ENCODE data around the gene ASTN1.

The ASTN1 gene

DNA sequence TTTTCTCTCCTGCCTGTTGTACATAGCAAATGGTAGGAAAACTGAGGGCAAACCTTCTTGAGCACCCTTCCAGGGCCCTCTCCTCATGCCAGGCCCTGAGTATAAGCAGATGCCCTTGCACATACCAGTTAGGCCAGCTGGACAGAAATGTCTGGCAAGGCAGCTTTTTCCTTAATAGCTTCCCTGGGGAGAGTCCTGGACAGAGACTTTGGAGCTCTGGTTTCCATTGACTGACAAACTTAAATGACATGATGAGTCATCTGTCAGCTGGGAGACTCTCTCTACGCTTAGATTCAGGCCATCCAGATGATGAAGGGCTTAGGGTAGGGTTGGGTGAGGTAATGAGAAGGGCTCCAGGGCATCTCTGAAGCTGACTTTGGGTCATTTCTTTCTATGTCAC lies 317.5 kb downstream of the ASTN1 start:
- Histone ChIP-seq H3K9ac (ENCODE audit: low read depth, low read length) (no peak overlapping the region), H3K27ac (ENCODE audit: low read depth, low read length) (no peak overlapping the region), H3K4me3 (ENCODE audit: low read length) (no peak overlapping the region), H3K4me1 (ENCODE audit: insufficient read depth, low read length) (no peaks in the 10 kb centered on the region), H3K27me3 (ENCODE audit: insufficient read depth, low read length) (no peaks in the 10 kb centered on the region), H3K36me3 (ENCODE audit: insufficient read depth, low read length) (no peaks in the 10 kb centered on the region), H3K9me3 (ENCODE audit: insufficient read depth, low read depth, low read length) (no peaks in the 10 kb centered on the region)
- 89% methylated on average over 1 of the region's 1 CpG for WGBS

DNA sequence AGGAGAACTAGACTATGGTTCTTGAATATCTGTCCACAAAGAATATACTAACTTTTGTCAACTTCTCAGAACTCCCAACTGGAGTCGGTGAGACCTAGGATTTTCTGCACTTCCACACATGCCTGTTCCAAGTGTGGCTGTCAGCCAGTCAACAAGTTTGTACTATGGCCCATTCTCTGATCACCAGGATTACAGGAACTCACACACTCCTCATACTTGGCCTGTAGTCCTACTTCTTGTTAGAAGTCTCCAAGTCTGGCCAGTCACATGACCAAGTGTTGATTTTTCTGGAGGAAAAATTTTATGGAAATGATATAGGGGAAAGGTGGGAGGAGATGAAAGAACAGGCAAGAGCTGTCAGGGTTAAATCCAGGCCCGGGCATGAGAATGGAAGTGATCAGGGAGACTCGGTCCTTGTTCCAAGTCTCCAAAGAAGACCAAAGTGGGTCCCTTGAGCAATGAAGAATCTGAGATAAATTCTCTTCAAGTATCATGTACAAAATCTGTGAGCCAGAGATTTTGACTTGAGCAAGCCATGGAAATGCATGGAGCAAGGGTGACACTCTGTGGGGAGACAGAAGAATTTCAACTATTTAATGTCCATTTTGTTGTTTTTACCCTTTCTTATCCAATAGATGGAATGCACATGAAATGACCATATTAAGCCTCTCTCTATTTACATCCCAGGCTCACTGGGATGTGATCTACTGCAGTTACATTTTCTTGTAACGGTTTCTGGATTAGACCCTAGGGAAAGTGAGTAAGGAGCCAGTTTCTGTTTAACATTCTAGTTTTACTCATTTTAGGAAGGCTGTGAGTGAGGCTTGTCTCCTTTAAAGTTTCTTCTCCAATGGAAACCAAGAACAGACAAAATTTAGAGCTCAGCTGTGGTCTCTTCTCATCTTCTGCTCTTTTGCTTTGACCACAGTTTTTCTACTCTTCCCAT lies 320.9 kb downstream of the ASTN1 start:
- Histone ChIP-seq H3K4me1 (ENCODE audit: insufficient read depth, low read length) (no peaks in the 10 kb centered on the region), H3K9ac (ENCODE audit: low read depth, low read length) (no peak overlapping the region), H3K27me3 (ENCODE audit: insufficient read depth, low read length) (no peaks in the 10 kb centered on the region), H3K27ac (ENCODE audit: low read depth, low read length) (no peak overlapping the region), H3K36me3 (ENCODE audit: insufficient read depth, low read length) (no peaks in the 10 kb centered on the region), H3K4me3 (ENCODE audit: low read length) (no peak overlapping the region), H3K9me3 (ENCODE audit: insufficient read depth, low read depth, low read length) (no peaks in the 10 kb centered on the region)
- WGBS, result 76% methylated on average over 4 of the region's 4 CpGs

DNA sequence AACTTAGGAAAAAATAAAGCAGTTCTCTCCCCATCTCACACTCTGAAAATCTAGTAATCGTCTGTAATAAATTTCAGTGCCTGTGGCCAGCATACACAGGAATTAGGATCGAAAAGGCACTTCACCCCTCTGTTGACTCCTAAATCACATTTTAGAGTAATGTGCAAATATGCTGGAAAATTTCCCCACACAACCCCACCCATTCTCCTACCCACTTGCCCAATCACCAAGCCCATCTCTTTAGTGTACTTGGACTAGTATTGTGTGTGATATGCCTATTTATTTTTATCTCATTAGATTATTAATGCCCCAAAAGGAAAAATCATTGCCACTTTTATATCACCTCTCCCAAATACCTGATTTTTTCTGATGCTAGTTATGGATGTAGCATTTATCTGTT lies 323.3 kb downstream of the ASTN1 start:
- Histone ChIP-seq H3K27me3 (ENCODE audit: insufficient read depth, low read length) (no peaks in the 10 kb centered on the region), H3K4me3 (ENCODE audit: low read length) (no peak overlapping the region), H3K36me3 (ENCODE audit: insufficient read depth, low read length) (no peaks in the 10 kb centered on the region), H3K4me1 (ENCODE audit: insufficient read depth, low read length) (no peaks in the 10 kb centered on the region), H3K27ac (ENCODE audit: low read depth, low read length) (no peak overlapping the region), H3K9ac (ENCODE audit: low read depth, low read length) (no peak overlapping the region), H3K9me3 (ENCODE audit: insufficient read depth, low read depth, low read length) (no peaks in the 10 kb centered on the region)
- WGBS, result 100% methylated on average over 2 of the region's 2 CpGs

GRCh38 chr1:176839216-176839615 lies 325.3 kb downstream of the ASTN1 start:
- Histone ChIP-seq H3K27me3 (ENCODE audit: insufficient read depth, low read length) (no peaks in the 10 kb centered on the region), H3K9ac (ENCODE audit: low read depth, low read length) (no peak overlapping the region), H3K27ac (ENCODE audit: low read depth, low read length) (no peak overlapping the region), H3K4me3 (ENCODE audit: low read length) (no peak overlapping the region), H3K4me1 (ENCODE audit: insufficient read depth, low read length) (no peaks in the 10 kb centered on the region), H3K9me3 (ENCODE audit: insufficient read depth, low read depth, low read length) (no peaks in the 10 kb centered on the region), H3K36me3 (ENCODE audit: insufficient read depth, low read length) (no peaks in the 10 kb centered on the region)
- 95% methylated on average over 4 of the region's 4 CpGs for WGBS

DNA sequence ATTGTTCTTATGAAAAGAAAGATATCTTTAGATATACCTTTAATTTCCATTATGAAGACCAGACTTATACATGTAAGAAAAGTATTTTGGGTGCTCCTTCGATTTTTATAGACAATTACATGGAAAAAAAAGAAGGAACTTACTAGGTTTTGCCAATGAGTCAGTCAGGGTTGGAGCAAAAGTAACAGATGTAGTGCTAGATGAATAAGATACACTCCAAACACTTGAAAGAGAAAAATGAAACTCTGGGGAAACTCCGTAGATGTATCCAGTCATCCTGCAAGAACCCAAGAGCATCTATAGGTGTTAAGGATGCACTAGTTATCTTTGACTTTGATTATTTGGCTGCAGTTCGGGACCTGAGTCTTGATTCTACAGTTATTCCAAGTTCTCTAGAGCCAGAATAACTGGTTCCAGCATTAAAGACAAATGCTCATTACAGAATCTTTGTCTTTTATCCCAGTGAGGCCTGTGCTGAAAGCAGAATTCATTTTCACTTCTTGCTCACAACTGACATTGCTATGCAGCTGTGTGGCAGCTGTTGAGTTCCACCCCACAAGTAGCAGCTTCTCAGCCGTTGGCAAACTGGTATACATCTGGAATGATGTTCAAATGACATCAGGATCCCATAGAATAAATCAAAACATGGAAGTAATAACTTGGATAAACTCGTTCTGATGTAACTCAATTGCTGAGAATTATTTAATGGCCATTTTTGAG lies 326.1 kb downstream of the ASTN1 start:
- Histone ChIP-seq H3K36me3 (ENCODE audit: insufficient read depth, low read length) (no peaks in the 10 kb centered on the region), H3K4me1 (ENCODE audit: insufficient read depth, low read length) (no peaks in the 10 kb centered on the region), H3K27ac (ENCODE audit: low read depth, low read length) (no peak overlapping the region), H3K27me3 (ENCODE audit: insufficient read depth, low read length) (no peaks in the 10 kb centered on the region), H3K9ac (ENCODE audit: low read depth, low read length) (no peak overlapping the region), H3K4me3 (ENCODE audit: low read length) (no peak overlapping the region), H3K9me3 (ENCODE audit: insufficient read depth, low read depth, low read length) (no peaks in the 10 kb centered on the region)
- 96% methylated on average over 4 of the region's 5 CpGs for WGBS

GRCh38 chr1:176837708-176838107 lies 326.8 kb downstream of the ASTN1 start:
- Histone ChIP-seq H3K36me3 (ENCODE audit: insufficient read depth, low read length) (no peaks in the 10 kb centered on the region), H3K4me1 (ENCODE audit: insufficient read depth, low read length) (no peaks in the 10 kb centered on the region), H3K4me3 (ENCODE audit: low read length) (no peak overlapping the region), H3K27ac (ENCODE audit: low read depth, low read length) (no peak overlapping the region), H3K9ac (ENCODE audit: low read depth, low read length) (no peak overlapping the region), H3K9me3 (ENCODE audit: insufficient read depth, low read depth, low read length) (no peaks in the 10 kb centered on the region), H3K27me3 (ENCODE audit: insufficient read depth, low read length) (no peaks in the 10 kb centered on the region)
- 86% methylated on average over 1 of the region's 2 CpGs for WGBS

DNA sequence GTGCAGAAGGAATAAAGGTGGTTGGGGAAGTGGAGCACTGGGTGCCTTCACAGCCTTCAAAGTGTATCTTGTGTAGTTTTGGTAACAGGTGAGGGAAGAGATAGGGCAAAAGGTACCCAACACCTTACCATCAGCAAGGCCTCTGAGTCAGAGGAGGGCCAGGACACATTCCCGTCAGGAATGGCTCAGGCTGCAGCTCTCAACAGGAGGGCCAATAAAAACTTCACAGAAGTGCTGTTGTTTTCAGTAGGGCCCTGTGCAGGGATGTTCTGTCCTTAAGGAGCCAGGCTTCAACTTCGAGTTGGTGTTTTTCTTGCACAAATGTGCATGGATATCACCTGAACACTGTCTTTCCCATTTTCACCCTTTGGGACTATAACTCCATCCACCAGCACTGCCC lies 333.4 kb downstream of the ASTN1 start:
- H3K4me3 ChIP-seq (ENCODE audit: low read length), result no peak overlapping the region
- H3K27me3 ChIP-seq (ENCODE audit: insufficient read depth, low read length), result no peaks in the 10 kb centered on the region
- no peaks in the 10 kb centered on the region for H3K36me3 ChIP-seq (ENCODE audit: insufficient read depth, low read length)
- H3K27ac ChIP-seq (ENCODE audit: low read depth, low read length), result no peak overlapping the region
- no peaks in the 10 kb centered on the region for H3K9me3 ChIP-seq (ENCODE audit: insufficient read depth, low read depth, low read length)
- WGBS, result 78% methylated on average over 2 of the region's 2 CpGs
- no peak overlapping the region for H3K9ac ChIP-seq (ENCODE audit: low read depth, low read length)
- no peaks in the 10 kb centered on the region for H3K4me1 ChIP-seq (ENCODE audit: insufficient read depth, low read length)

DNA sequence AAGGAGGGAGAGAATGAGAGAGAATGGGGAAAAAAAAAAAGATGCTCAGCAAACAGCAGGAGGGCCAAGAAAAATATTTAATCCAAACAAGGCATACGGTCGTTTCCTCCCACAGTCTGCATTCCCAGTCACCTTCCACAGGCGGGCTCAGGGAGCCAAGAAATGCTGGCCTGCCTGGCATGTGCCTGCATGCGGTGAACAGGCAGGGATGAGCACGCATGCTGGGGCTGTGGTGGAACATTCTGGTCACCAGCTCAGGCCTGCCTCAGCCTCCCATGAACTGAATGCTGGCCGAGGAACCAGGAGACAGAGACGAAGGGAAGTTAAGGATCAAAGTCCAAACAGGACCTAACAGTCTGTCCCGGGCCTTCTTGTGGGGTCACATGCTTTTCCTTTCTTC lies 335.3 kb downstream of the ASTN1 start:
- Histone ChIP-seq H3K9me3 (ENCODE audit: insufficient read depth, low read depth, low read length) (no peaks in the 10 kb centered on the region), H3K36me3 (ENCODE audit: insufficient read depth, low read length) (no peaks in the 10 kb centered on the region), H3K9ac (ENCODE audit: low read depth, low read length) (no peak overlapping the region), H3K4me3 (ENCODE audit: low read length) (no peak overlapping the region), H3K27ac (ENCODE audit: low read depth, low read length) (no peak overlapping the region), H3K4me1 (ENCODE audit: insufficient read depth, low read length) (no peaks in the 10 kb centered on the region), H3K27me3 (ENCODE audit: insufficient read depth, low read length) (no peaks in the 10 kb centered on the region)
- 88% methylated on average over 8 of the region's 8 CpGs for WGBS

- H3K9ac ChIP-seq (ENCODE audit: low read depth, low read length), result no peak overlapping the region
- no peaks in the 10 kb centered on the region for H3K9me3 ChIP-seq (ENCODE audit: insufficient read depth, low read depth, low read length)
- H3K36me3 ChIP-seq (ENCODE audit: insufficient read depth, low read length), result no peaks in the 10 kb centered on the region
- no peaks in the 10 kb centered on the region for H3K4me1 ChIP-seq (ENCODE audit: insufficient read depth, low read length)
- no peaks in the 10 kb centered on the region for H3K27me3 ChIP-seq (ENCODE audit: insufficient read depth, low read length)
- 98% methylated on average over 1 of the region's 1 CpG for WGBS
- no peak overlapping the region for H3K4me3 ChIP-seq (ENCODE audit: low read length)
- no peak overlapping the region for H3K27ac ChIP-seq (ENCODE audit: low read depth, low read length)
These were observed 338.2 kb downstream of the ASTN1 start for GRCh38 chr1:176826265-176826664.

DNA sequence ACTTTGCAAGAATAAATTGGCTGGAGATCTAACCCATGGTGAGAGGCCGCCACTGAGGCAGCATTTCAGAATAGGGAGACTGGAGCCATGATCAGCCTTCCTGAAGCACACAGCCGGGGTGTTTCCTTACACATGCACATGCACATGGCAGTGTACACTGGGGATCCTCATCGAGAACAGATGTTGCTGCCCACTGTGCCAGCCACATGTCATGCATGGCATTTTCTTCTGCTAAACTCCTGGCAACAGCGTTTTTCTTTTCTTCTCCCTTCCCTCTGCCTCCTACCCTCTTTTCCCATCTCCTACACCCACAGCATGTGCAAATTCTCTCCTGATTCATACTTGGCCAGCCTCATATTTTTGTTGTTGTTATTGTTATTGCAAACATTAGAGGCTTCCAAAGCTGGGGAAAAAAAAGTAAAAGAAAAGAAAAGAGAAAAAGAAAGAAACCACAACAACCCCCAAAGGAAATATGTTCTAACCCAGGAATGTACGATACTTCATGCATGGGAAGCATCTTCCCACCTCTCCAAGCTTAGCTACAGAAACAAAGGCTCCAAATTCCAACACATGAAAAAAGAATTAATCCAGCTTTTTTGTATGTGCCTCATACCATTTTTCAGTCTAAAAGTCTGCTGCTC lies 344.0 kb downstream of the ASTN1 start:
- Histone ChIP-seq H3K27ac (ENCODE audit: low read depth, low read length) (no peak overlapping the region), H3K4me1 (ENCODE audit: insufficient read depth, low read length) (peaks cover 4% of the 10 kb centered on the region; the same call in 1 of the 2 replicates), H3K9ac (ENCODE audit: low read depth, low read length) (no peak overlapping the region), H3K9me3 (ENCODE audit: insufficient read depth, low read depth, low read length) (no peaks in the 10 kb centered on the region), H3K4me3 (ENCODE audit: low read length) (no peak overlapping the region), H3K27me3 (ENCODE audit: insufficient read depth, low read length) (no peaks in the 10 kb centered on the region), H3K36me3 (ENCODE audit: insufficient read depth, low read length) (no peaks in the 10 kb centered on the region)
- WGBS, result 97% methylated on average over 5 of the region's 5 CpGs

- no peaks in the 10 kb centered on the region for H3K27me3 ChIP-seq (ENCODE audit: insufficient read depth, low read length)
- no peak overlapping the region for H3K9ac ChIP-seq (ENCODE audit: low read depth, low read length)
- 91% methylated on average over 2 of the region's 3 CpGs for WGBS
- no peak overlapping the region for H3K4me3 ChIP-seq (ENCODE audit: low read length)
- H3K36me3 ChIP-seq (ENCODE audit: insufficient read depth, low read length), result no peaks in the 10 kb centered on the region
- H3K27ac ChIP-seq (ENCODE audit: low read depth, low read length), result no peak overlapping the region
- H3K9me3 ChIP-seq (ENCODE audit: insufficient read depth, low read depth, low read length), result no peaks in the 10 kb centered on the region
- peaks cover 19% of the 10 kb centered on the region for H3K4me1 ChIP-seq (ENCODE audit: insufficient read depth, low read length)
These were observed 348.3 kb downstream of the ASTN1 start for GRCh38 chr1:176816232-176816631.

Data from HUES64 (cell line).